ENCODE data around the gene LRRIQ4.

LRRIQ4 gene

GRCh38 chr3:169809230-169809795 is 3.4 kb upstream of the LRRIQ4 start:
- no peak for DNase-seq (ENCODE audit: low spot score)

DNA sequence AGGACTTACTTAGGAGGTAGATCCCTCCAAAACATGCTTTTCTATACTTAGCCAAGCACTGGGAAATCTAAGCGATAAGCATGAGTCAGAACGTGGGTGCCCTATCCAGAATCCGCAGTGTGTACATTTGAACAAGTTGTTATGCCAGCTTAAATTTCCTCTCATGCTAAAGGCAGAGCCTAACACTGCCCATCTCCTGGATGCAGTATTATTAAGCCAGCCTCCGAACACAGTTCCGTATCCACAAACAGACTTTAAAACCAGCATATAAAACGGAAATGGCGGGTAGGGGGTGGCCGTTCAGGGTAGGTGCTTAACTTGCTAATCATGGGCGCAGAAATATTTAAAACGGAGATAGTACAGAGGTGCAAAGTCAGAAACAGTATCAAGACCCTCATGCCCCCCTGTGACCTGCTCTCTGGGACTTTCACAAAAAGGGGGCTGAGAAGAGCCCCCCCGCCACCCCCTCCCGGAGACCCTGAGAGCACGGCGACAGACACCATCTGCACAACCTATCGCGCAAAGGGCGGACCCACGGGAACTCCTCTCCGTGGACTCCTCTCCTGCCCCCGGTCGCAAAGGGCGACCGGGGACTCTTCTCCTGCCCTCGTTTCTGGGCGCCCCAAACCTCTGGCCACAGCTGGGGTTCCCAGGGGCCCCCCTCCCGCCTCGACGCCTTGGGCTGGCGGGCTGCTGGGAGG is 889 bp upstream of the LRRIQ4 start:
- DNase-seq (ENCODE audit: low spot score) = no peak

GRCh38 chr3:169813278-169813677 is 608 bp downstream of the LRRIQ4 start:
- no peak for DNase-seq (ENCODE audit: low spot score)

DNA sequence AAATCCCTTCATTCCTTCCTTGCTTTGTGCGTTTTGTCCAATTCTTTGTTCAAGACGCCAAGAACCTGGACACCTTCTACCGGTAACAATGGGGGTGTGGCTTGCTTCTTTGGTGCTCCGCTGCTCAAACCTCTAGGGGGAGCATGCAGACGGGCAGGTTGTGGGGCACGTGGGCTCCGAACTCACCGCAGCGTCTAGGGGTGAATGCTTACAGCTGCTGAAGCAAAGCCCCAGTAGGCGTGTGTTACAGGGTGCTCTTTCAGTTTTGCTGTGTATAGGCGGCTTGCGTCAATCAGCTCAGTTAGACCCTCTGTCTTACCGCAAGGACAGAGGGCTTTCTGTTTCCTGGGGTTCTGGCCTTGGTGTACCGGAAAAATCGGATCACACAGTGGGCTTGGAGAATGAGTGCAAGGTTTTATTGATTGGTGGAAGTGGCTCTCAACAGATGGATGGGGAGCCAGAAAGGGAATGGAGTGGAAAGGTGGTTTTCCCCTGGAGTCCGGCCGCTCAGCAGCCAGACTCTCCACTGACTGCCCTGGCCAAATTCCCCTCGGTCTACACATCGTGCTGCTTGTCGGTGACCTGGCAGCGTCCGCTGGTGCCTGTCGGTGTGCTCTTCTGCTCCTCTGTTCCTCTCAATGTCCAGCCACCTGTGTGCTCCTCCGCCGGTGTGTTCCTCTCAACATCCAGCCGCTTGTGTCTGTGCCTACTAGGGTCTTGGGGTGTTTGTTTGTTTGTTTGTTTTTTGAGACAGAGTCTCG is 1.3 kb downstream of the LRRIQ4 start:
- peak; percentile 73 for DNase-seq (ENCODE audit: low spot score)

GRCh38 chr3:169815590-169816150 is 3.0 kb downstream of the LRRIQ4 start:
- no peak for DNase-seq (ENCODE audit: low spot score)

DNA sequence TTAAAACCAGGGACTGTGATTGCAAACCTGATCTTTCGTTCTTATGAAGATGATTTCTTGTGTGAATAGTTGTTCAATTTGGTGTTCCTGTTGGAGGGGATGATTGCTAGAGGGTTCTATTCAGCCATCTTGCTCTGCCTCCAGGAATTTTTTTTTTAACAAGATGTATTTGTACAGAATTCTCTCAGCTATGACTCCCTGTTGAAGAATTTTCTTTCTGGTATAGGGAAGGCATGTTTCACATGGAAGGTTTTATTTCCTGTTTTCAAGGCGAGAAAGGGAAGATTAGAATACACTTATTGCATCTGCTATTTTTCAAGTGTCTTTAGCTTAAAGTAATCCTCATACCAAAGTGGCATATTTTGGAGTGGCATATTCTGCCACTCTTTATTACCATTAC is 5.6 kb downstream of the LRRIQ4 start:
- no peak for DNase-seq (ENCODE audit: low spot score)

DNA sequence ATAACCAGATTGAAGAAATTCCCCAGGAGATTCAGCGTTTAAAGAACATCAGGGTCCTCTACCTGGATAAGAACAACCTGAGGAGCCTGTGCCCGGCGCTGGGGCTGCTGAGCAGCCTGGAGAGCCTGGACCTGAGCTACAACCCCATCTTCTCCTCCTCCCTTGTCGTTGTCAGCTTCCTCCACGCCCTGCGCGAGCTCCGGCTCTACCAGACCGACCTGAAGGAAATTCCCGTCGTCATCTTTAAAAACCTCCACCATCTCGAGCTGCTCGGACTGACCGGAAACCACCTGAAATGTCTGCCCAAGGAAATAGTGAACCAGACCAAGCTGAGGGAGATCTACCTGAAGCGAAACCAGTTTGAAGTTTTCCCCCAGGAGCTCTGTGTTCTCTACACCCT is 9.4 kb downstream of the LRRIQ4 start:
- DNase-seq (ENCODE audit: low spot score) = no peak

- DNase-seq (ENCODE audit: low spot score) = no peak
Measured at GRCh38 chr3:169822540-169822939, 9.9 kb downstream of the LRRIQ4 start.

- DNase-seq (ENCODE audit: low spot score) = no peak
Measured at GRCh38 chr3:169822983-169823382, 10.3 kb downstream of the LRRIQ4 start.

DNA sequence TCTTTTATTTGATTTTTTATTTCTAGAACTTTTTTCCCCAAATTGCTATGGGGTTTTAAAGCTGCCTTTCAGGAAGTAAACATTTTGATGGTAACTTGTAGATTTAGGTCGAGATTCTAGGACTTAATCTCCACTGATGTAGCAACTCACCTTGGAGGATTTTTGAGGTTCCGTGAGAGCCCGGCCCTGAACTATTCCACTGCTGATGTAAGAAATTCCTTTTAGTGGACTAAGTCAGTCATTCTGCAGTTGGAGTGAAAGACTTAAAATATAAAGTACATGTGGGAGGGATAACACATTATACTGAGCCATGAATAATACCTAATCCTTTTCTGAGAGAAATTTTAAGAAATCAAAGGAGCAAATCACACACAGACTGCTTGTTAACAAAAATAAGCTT is 12.6 kb downstream of the LRRIQ4 start:
- DNase-seq (ENCODE audit: low spot score) = no peak

DNA sequence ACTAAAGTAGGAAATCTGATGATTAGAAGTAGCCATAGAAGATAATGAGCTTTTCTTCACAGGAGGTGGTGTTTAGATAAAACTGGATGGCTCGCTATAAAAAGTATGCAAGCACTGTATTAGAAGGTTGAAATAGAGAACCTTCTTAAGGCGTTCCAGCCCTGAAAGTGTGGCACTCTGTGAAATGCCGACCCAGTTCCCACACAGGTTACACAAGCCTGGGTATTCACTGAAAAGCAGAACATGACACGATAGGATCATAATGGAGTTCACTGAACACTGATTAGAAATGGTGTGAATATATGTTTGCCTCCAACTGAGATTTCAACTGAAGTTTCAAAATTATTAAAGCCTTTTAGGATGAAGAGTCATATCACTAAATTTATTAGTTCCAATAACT is 15.0 kb downstream of the LRRIQ4 start:
- no peak for DNase-seq (ENCODE audit: low spot score)

DNA sequence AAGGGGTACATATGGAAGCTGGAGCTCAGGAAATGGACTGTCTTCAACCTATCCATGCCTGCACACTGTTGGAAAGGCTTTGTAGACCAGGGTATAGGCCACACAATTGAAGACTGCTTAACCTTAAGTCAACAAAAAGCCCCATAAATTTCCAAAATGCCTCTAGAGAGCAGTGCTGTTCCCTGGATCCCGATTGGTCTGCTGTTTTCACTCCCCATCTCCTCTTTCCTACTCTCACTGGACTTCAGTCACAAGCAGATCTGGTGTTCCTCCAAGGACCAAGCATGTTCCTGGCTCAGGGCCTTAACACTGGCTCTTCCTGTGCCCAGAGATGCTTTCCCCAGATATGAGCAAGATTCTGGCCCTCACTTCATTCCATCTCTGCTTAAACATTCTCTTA is 22.9 kb downstream of the LRRIQ4 start:
- DNase-seq (ENCODE audit: low spot score) = no peak

DNA sequence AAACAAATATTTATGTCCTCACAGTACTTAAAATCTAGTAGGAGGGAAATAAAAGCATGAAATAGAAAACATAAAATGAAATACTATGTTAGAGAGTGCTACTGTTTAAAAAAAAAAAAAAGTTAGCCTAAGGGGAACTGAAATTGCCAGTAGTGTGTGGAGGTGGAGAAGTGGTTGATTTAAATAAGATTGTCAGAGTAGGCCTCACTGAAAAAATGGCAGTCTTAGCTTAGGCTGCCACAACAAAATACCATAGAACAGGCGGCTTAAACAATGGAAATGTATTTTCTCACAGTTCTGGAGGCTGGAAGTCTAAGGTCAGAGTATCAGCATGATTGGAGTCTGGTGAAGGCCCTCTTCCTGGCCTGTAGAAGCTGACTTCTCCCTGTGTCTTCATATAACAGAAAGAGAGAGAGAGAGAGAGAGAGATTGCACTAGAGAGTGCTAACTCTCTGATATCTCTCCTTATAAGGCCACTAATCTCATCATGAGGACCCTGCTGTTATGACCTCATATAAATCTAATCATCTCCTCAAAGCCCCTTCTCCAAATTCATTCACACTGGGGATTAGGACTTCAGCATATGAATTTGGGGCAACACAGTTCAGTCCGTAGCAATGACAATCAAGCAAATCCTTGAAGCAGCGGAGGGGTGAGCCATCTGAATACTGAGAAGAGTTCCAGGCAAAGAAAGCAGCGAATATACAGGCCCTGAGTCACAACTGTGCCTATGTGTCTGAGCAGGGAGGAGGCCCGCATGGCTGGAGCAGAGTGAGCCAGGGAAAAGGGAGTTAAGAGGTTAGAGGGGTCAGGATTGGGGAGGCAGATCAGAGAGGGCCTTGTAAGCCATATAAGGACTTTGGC is 23.6 kb downstream of the LRRIQ4 start:
- DNase-seq (ENCODE audit: low spot score) = no peak

GRCh38 chr3:169836942-169837275 is 24.2 kb downstream of the LRRIQ4 start:
- no peak for DNase-seq (ENCODE audit: low spot score)

DNA sequence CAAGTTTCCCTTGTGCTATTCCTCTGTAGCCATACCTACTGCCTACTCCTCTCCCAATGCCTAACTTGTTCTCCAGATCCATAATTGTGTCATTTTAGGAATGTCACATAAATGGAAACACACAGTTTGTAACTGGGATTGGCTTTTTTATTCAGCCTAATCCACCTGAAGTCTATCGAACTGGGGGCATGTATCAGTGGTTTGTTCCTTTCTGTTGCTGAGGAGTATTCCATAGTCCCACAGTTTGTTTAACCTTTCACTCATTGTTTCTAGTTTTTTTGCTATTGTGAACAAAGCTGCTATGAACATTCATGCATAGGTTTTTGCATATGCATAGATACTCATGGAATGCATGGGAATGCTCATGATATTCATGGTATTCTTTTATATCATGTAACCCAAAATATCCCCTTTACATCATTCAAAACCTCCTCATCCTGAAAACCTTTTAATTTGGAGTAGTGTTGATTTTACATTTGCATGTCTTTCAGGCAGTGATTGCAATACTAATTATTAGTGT is 25.9 kb downstream of the LRRIQ4 start:
- DNase-seq (ENCODE audit: low spot score) = no peak

GRCh38 chr3:169841171-169841570 is 28.5 kb downstream of the LRRIQ4 start:
- DNase-seq (ENCODE audit: low spot score) = no peak

DNA sequence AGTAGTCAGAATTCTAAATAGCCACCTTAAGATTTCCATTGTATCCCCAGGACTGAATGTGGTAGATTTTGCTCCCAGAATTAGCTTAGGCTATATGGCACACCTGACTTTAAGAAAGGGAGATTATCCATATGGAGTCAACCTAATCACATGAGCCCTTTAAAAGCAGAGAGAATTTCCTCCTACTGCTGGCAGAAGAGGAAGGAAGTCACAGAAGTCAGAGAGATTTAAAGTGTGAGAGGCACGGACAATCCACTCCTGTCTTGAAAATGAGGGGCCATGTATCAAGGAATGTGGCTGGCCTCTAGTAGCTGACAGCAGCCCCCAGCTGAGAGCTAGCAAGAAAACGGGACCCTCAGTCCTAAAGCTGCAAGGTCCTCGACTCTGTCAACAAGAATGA is 30.3 kb downstream of the LRRIQ4 start:
- no peak for DNase-seq (ENCODE audit: low spot score)

GRCh38 chr3:169846458-169847193 is 34.0 kb downstream of the LRRIQ4 start:
- no peak for DNase-seq (ENCODE audit: low spot score)

DNA sequence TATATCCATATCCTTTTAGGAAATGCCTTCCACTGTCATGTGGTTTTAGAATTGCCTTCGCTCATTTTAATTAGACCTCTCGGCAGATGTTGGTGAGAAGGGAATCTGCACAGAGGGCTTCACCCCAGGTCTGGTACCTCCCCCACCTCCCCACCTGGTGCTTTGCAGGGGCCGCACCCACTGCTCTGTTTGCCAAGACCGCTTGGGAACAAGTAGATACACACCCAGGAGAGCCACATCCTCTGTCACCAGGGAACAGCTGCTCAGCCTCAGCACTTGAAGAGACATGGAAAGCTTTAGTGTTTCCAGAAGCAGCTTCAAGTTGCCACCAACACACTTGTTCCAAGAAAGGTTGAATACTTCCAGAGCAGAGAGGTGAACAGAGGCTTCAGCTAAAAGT is 35.2 kb downstream of the LRRIQ4 start:
- DNase-seq (ENCODE audit: low spot score) = no peak

- no peak for DNase-seq (ENCODE audit: low spot score)
Measured at GRCh38 chr3:169848741-169849140, 36.1 kb downstream of the LRRIQ4 start.

DNA sequence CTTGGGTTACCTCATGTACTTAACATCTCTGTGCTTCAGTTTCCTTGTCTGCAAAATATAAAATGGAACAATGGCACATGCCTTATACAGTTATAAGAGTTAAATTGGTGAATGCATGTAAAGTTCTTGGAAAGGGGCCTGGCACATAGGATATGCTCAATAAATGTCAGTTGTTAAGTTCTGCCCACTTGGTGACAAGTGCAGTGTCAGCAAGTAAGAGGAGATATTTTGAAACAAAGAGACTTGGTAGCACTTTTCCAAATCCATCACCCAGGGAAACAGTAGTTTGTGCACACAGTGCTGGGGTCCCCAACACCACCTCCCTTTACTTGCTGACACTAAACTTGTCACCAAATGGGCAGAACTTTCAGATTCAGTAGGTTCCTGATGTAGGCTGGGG is 37.9 kb downstream of the LRRIQ4 start:
- no peak for DNase-seq (ENCODE audit: low spot score)

All from CD4-positive, alpha-beta T cell treated with Interleukin-6 at 100 ng/mL for 8 hours (primary cell).